Ascending aorta (tissue), 2 donors: Measurements from ENCODE around the gene NCAPD3. TPM values are rescaled to one million over a fixed set of nuclear protein-coding genes. Genes with fewer than 3 reads are reported as not detected.
"Not testable (repeated sequence)": the region's sequence is repeated elsewhere in the genome, so short reads cannot be mapped to it uniquely, and the experiment has no call there.

ENCODE experiments used
- DNase-seq, 2 donors: peaks; one replicate each; pipeline ENCODE4 v3.0.0-alpha.2; 2019; ENCODE audit warnings: low spot score in 2 of 2
- H3K27ac ChIP-seq, 2 donors: fragments of 200-600 bp; sonication (generic); one replicate each; pipeline ENCODE4 v1.5.1; 2016 to 2017; ENCODE audit warnings: mild to moderate bottlenecking in 1 of 2
- H3K27me3 ChIP-seq: fragments of 200-600 bp; sonication (generic); one replicate; pipeline ENCODE4 v1.5.1; 2017
- H3K36me3 ChIP-seq, 2 donors: fragments of 200-600 bp; sonication (generic); one replicate each; pipeline ENCODE4 v1.5.1; 2016
- H3K4me1 ChIP-seq, 2 donors: fragments of 200-600 bp; sonication (generic); one replicate each; pipeline ENCODE4 v1.5.1; 2016 to 2017; ENCODE audit warnings: mild to moderate bottlenecking in 1 of 2
- H3K4me3 ChIP-seq, 2 donors: fragments of 200-600 bp; sonication (generic); one replicate each; pipeline ENCODE4 v1.5.1; 2016 to 2017; ENCODE audit warnings: mild to moderate bottlenecking in 1 of 2
- H3K9me3 ChIP-seq, 2 donors: fragments of 200-600 bp; sonication (generic); one replicate each; pipeline ENCODE4 v1.5.1; 2016
- CTCF ChIP-seq, 3 experiments: fragments of 200-600 bp in 2 of 3; fragments of 450-650 bp in 1 of 3; sonication (generic) in 2 of 3; IDR thresholded peaks; one replicate each; pipeline ENCODE4 v1.5.1; 2016 to 2019; ENCODE audit warnings: antibody characterized with exemption in 3 of 3, mild to moderate bottlenecking in 1 of 3, moderate library complexity in 1 of 3
- intact Hi-C: fragments of 100-400 bp; cut with DNase I; formaldehyde crosslinking; loops from one replicate; pipeline ENCODE4 v1.15.1; 2023
- total RNA-seq: library from RNA; depleted of rRNA; stranded (reverse); fragments of >200 nt; gene quantifications from one replicate; pipeline ENCODE4 v1.1.0, GENCODE V29; 2016

Gene NCAPD3
- total RNA-seq, 1 donor from 2014 or later, result 4.8 TPM

- H3K27ac ChIP-seq, result no peak overlapping the region
- TF ChIP-seq CTCF (IDR thresholded peaks at IDR 0.05), result no peak
- DNase-seq, result no peak
- H3K9me3 ChIP-seq, result no peaks in the 10 kb centered on the region
- intact Hi-C loops, result no loop called here
- peaks cover 28 to 39% of the 10 kb centered on the region in 2 donors for H3K36me3 ChIP-seq
- H3K4me1 ChIP-seq, result peaks cover 0 to 11% of the 10 kb centered on the region in 2 donors
- no peaks in the 10 kb centered on the region for H3K27me3 ChIP-seq
- H3K4me3 ChIP-seq, result no peak overlapping the region
Observed at GRCh38 chr11:134257101-134257500, 33.3 kb upstream of the NCAPD3 start.

- H3K9me3 ChIP-seq, H3K4me3 ChIP-seq, intact Hi-C loops, H3K27me3 ChIP-seq, DNase-seq, H3K27ac ChIP-seq: not testable (repeated sequence)
- Histone ChIP-seq H3K4me1 (peaks cover 0 to 15% of the 10 kb centered on the region in 2 donors), H3K36me3 (peaks cover 14 to 32% of the 10 kb centered on the region in 2 donors)
Observed at GRCh38 chr11:134255184-134255561, 31.4 kb upstream of the NCAPD3 start.

GRCh38 chr11:134254433-134255183 is 30.8 kb upstream of the NCAPD3 start:
- Histone ChIP-seq H3K27ac (no peak overlapping the region), H3K36me3 (peaks cover 10 to 29% of the 10 kb centered on the region in 2 donors), H3K9me3 (no peaks in the 10 kb centered on the region), H3K27me3 (no peaks in the 10 kb centered on the region), H3K4me3 (peak overlapping the region; percentile 82 to 84), H3K4me1 (peaks cover 0 to 15% of the 10 kb centered on the region in 2 donors)
- intact Hi-C loops, result loop anchor here (5.0 kb wide), 1 partner anchor 302 kb away; no protein-coding TSS in a partner anchor
- no peak for DNase-seq
- no peak for TF ChIP-seq CTCF (IDR thresholded peaks at IDR 0.05)

- H3K4me3 ChIP-seq, result peak within 1 kb of the TSS; percentile 82 to 84
- no peaks in the 10 kb centered on the region for H3K9me3 ChIP-seq
- intact Hi-C loops, result loop anchor here (1.0 to 5.0 kb wide), 3 partner anchors 29 to 301 kb away; partner anchors contain the start of genes GLB1L2 and VPS26B
- TF ChIP-seq CTCF (IDR thresholded peaks at IDR 0.05), result peak in 2 of 3 experiments; percentile 31 to 45
- peak; percentile 83 to 98 for DNase-seq
- no peaks in the 10 kb centered on the region for H3K27me3 ChIP-seq
- H3K4me1 ChIP-seq, result peaks cover 0 to 15% of the 10 kb centered on the region in 2 donors
- peak within 1 kb of the TSS; percentile 44 to 45 for H3K27ac ChIP-seq
- H3K36me3 ChIP-seq, result peaks cover 10 to 29% of the 10 kb centered on the region in 2 donors
Observed at GRCh38 chr11:134253188-134253993, 29.6 kb upstream of the NCAPD3 start, which contains the start of the genes ACAD8 and THYN1. Gene ACAD8, plus strand, starts transcription at chr11:134253568. Its CDS starts 33 bp downstream, at chr11:134253601. Gene THYN1, minus strand, starts transcription at chr11:134253352. Its CDS starts 470 bp downstream, at chr11:134252882.

GRCh38 chr11:134252346-134253187 is 28.8 kb upstream of the NCAPD3 start:
- no peak for TF ChIP-seq CTCF (IDR thresholded peaks at IDR 0.05)
- H3K36me3 ChIP-seq, result peaks cover 14 to 31% of the 10 kb centered on the region in 2 donors
- no peak for DNase-seq

More at GRCh38 chr11:134252346-134253187, 28.8 kb upstream of the NCAPD3 start:
- Histone ChIP-seq H3K4me1 (peaks cover 0 to 15% of the 10 kb centered on the region in 2 donors), H3K27ac (peak overlapping the region; percentile 20 to 45), H3K27me3 (no peaks in the 10 kb centered on the region), H3K4me3 (peak overlapping the region; percentile 82 to 84), H3K9me3 (no peaks in the 10 kb centered on the region)
- intact Hi-C loops, result loop anchor here (1.0 to 5.0 kb wide), 3 partner anchors 28 to 300 kb away; partner anchors contain the start of genes GLB1L2 and VPS26B
